Measurements from ENCODE around the gene FGD4. TPM values are rescaled to one million over a fixed set of nuclear protein-coding genes. Genes with fewer than 3 reads are reported as not detected.

The FGD4 gene
- total RNA-seq, 1 donor from 2014 or later: 65.5 TPM

DNA sequence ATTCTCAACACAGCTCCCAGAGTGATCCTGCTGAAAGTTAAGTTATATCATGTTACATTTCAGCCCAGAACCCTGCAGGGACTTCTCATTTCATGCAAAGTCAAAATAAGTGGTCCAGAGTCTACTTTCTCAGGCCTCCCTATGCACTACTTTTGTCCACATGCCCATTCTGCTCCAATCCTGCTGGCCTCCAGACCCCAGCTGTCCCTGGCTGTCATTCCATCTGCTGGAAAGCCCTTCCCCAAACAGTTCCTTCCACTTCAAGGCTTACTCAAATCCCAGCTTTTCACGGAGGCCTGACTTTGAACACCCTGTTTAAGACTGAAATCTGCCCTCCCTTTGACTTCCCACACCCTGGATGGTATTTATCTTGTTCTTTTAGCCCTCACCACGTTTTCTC lies 169.9 kb downstream of the FGD4 start:
- intact Hi-C loops (cut with DNase I): no loop called here
- H3K27me3 ChIP-seq: no peaks in the 10 kb centered on the region
- H3K27ac ChIP-seq: no peak overlapping the region
- H3K4me3 ChIP-seq: no peak overlapping the region
- TF ChIP-seq CTCF (IDR thresholded peaks at IDR 0.05): no peak
- DNase-seq (no peak), ATAC-seq (no peak)
- peaks cover 29% of the 10 kb centered on the region for H3K36me3 ChIP-seq
- H3K9me3 ChIP-seq: no peaks in the 10 kb centered on the region
- H3K4me1 ChIP-seq: peaks cover 21% of the 10 kb centered on the region

DNA sequence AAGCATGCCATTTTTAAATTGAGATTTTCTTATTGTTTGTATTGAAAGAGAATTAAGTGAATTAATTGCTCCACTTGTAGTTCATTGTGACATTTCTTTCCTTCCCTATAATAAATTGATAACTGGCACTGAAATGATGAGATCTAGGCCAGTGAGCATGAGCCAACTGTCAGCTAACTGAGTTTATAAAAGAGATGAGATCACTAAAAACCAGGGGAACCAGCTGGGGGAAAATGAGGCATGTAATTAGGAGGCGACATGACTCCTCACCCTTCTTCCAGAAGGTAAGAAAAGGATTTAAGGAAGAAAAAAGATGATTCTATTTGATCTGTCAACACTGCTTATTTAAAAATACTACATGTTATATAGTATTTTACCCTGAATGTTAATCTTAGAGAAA lies 175.2 kb downstream of the FGD4 start:
- H3K27me3 ChIP-seq: no peaks in the 10 kb centered on the region
- ATAC-seq: no peak
- intact Hi-C loops (cut with DNase I): no loop called here

DNA sequence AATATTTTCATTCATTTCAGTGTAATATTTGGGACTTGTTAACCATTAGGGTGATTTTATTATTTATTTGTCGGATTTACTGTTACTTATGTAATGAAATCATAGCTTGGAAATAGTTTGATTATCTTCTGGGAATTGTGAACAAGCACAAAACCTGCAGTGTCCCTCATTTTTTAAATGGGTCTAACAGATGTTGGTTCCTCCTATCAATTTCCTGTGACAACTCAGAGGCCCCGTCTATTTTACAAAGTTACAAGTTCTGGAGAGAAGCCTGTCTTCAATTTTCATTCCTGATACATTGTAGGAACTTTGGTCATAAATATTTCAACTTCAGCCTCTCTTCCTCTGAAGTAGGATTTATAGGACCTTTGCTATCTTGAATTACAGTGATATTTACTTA lies 178.0 kb downstream of the FGD4 start:
- DNase-seq (no peak), ATAC-seq (no peak)
- TF ChIP-seq CTCF (IDR thresholded peaks at IDR 0.05): no peak
- H3K4me1 ChIP-seq: no peaks in the 10 kb centered on the region
- peaks cover 60% of the 10 kb centered on the region for H3K36me3 ChIP-seq
- intact Hi-C loops (cut with DNase I): no loop called here
- H3K27me3 ChIP-seq: no peaks in the 10 kb centered on the region
- H3K27ac ChIP-seq: no peak overlapping the region
- H3K9me3 ChIP-seq: no peaks in the 10 kb centered on the region
- H3K4me3 ChIP-seq: no peak overlapping the region

More for the DNA sequence above, 175.2 kb downstream of the FGD4 start:
- DNase-seq: no peak
- peaks cover 37% of the 10 kb centered on the region for H3K36me3 ChIP-seq
- no peak overlapping the region for H3K4me3 ChIP-seq
- no peaks in the 10 kb centered on the region for H3K4me1 ChIP-seq
- no peak for TF ChIP-seq CTCF (IDR thresholded peaks at IDR 0.05)
- H3K9me3 ChIP-seq: no peaks in the 10 kb centered on the region
- H3K27ac ChIP-seq: no peak overlapping the region

GRCh38 chr12:32583534-32583933 lies 184.2 kb downstream of the FGD4 start:
- no peak for ATAC-seq
- Histone ChIP-seq H3K4me1 (peaks cover 5% of the 10 kb centered on the region), H3K27me3 (no peaks in the 10 kb centered on the region), H3K4me3 (no peak overlapping the region), H3K9me3 (no peaks in the 10 kb centered on the region), H3K36me3 (peaks cover 50% of the 10 kb centered on the region), H3K27ac (no peak overlapping the region)
- TF ChIP-seq CTCF (IDR thresholded peaks at IDR 0.05): no peak
- intact Hi-C loops (cut with DNase I): no loop called here
- no peak for DNase-seq

- DNase-seq: no peak
- TF ChIP-seq CTCF (IDR thresholded peaks at IDR 0.05): no peak
- Histone ChIP-seq H3K36me3 (peaks cover 36% of the 10 kb centered on the region), H3K4me1 (peaks cover 13% of the 10 kb centered on the region), H3K4me3 (no peak overlapping the region), H3K27ac (no peak overlapping the region), H3K27me3 (no peaks in the 10 kb centered on the region), H3K9me3 (no peaks in the 10 kb centered on the region)
- intact Hi-C loops (cut with DNase I): no loop called here
- ATAC-seq: no peak
Observed at GRCh38 chr12:32585680-32586079, 186.3 kb downstream of the FGD4 start.

DNA sequence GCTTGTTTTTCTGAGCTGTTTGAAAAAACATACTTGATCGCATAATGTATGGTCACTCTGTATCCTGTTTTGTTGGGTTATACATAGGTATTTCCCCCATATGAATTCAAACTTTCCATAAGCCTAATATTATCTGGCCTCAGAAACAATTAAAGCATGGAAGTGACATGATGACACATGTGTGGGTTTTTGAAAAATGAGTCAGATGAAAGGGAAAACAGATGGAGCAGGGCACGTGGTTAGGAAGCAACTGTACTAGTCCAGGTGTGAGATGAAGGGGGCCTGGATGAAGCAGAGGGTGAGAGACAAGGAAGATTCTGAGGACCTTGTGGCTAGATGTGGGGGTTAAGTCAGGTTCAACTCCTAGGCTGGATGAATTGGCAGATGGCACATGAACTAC lies 187.0 kb downstream of the FGD4 start:
- Histone ChIP-seq H3K9me3 (no peaks in the 10 kb centered on the region), H3K27ac (no peak overlapping the region), H3K36me3 (peaks cover 31% of the 10 kb centered on the region), H3K4me1 (peaks cover 13% of the 10 kb centered on the region), H3K4me3 (no peak overlapping the region), H3K27me3 (no peaks in the 10 kb centered on the region)
- no peak for DNase-seq
- no peak for TF ChIP-seq CTCF (IDR thresholded peaks at IDR 0.05)
- intact Hi-C loops (cut with DNase I): no loop called here
- ATAC-seq: no peak

Data from upper lobe of right lung (tissue), 1 donor.